DMS153 (cell line): ENCODE data around the gene EFCAB13.
"Not testable (repeated sequence)": the region's sequence is repeated elsewhere in the genome, so short reads cannot be mapped to it uniquely, and the experiment has no call there.

Experiments
- DNase-seq: peaks from one replicate; lab custom pipeline; 2025; lab: John Stamatoyannopoulos, UW

The EFCAB13 gene

GRCh38 chr17:47427985-47428384, 104.2 kb downstream of the EFCAB13 start:
- DNase-seq: no peak

GRCh38 chr17:47432240-47432639, 108.5 kb downstream of the EFCAB13 start:
- not testable (repeated sequence) for DNase-seq

GRCh38 chr17:47465165-47465564, 141.4 kb downstream of the EFCAB13 start:
- DNase-seq: no peak

DNA sequence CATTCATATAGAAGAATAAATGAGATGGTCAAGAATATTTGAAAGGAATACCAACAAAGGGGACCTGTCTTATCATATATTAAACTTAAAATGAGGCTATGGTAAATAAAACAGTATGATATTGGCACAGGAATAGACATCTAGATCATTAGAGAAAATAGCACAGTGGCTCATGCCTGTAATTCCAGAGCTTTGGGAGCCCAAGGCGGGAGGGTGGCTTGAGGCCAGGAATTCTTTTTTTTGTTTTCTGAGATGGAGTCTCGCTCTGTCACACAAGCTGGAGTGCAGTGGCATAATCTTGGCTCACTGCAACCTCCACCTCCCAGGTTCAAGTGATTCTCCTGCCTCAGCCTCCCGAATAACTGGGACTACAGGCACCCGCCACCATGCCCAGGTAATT, 143.2 kb downstream of the EFCAB13 start:
- DNase-seq: not testable (repeated sequence)

DNA sequence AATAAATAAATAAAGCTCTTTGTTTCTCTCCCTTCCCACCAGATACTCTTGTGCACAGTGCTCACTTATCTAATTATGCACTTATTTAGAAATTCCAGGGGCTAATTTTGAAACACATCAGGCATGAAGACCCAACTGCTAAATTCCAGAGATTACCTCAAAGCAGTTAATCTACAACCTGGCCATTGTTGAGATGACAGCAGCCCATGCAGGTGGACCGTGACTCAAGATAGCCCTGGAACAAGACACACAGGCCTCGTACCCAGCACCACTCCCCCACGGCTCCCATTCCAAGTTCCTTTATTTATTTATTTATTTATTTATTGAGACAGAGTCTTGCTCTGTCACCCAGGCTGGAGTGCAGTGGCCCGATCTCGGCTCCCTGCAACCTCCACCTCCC, 147.1 kb downstream of the EFCAB13 start:
- no peak for DNase-seq

DNA sequence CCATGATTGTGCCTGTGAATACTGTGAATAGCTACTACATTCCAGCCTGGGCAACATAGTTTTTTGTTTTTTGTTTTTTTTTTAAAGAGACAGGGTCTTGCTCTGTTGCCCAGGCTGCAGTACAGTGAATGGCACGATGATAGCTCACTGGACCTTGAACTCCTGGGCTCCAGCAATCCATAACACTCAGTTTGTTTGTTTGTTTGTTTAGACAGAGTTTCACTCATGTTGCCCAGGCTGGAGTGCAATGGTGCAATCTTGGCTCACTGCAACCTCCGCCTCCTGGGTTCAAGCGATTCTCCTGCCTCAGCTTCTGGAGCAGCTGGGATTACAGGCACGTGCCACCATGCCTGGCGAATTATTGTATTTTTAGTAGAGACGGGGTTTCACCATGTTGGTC, 148.3 kb downstream of the EFCAB13 start:
- DNase-seq: not testable (repeated sequence)
